SH-SY5Y (cell line): ENCODE data around the gene WRAP53.

Experiments used
- GATA2 ChIP-seq: IDR thresholded peaks from 2 replicates; pipeline ENCODE4 v1.6.1; 2011; ENCODE audit warnings: mild to moderate bottlenecking, low read depth, low read length
- GATA3 ChIP-seq: IDR thresholded peaks from 2 replicates; pipeline ENCODE4 v1.6.1; 2011; ENCODE audit warnings: low read depth, mild to moderate bottlenecking, low read length, moderate library complexity

Gene WRAP53

DNA sequence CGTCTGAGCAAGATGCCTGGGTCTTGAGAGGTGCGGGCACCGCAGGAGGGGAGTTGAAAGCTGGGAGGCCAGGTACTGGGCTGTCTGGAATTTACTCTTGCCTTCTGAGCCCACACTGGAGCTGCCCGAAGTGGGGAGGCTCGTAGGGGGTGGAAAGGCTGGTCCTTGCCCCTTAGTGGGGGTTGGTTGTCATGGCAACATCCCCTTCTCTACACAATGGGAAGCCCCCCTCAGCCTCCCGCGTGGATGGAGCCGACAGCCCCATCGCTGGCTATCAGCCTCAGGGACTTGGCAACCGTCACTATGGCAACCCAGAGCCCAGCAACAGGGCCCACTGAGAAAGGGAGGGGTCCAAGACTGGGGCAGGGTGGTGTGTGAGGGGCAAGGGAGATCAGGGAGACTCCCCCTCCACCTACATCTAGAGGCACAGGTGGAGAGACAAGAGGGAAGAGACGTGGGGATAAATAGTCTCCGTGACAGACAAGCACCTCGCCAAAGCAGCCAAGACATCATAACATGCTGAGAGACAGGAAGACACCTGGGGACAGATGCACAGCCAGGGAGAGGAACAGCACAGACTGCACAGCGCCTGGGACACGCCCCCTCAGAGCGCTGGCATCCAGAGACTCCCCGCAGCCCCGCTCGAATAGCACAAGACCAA, 24.0 kb downstream of the WRAP53 start:
- no peak for TF ChIP-seq GATA2
- TF ChIP-seq GATA3: no peak

DNA sequence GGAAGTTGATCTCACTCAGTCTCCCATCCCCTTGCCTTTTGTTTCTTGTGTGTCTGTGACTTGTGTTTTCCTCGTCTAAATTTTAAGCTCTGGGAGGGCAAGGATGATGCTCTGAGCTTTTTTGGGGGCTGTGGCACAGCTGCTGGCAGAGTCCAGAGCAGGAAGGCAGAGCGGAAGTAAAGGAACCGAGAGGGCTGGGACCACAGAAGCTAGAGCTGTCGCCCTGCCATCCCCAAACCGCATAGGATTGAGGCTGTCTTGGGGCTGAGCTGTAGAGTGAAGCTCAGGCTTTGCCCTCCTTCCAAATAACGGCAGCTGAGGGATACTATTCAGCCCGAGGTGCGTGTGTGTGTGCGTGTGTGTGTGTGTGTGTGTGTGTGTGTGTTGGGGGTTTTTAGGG, 25.5 kb downstream of the WRAP53 start:
- TF ChIP-seq GATA3 (no peak), GATA2 (no peak)

DNA sequence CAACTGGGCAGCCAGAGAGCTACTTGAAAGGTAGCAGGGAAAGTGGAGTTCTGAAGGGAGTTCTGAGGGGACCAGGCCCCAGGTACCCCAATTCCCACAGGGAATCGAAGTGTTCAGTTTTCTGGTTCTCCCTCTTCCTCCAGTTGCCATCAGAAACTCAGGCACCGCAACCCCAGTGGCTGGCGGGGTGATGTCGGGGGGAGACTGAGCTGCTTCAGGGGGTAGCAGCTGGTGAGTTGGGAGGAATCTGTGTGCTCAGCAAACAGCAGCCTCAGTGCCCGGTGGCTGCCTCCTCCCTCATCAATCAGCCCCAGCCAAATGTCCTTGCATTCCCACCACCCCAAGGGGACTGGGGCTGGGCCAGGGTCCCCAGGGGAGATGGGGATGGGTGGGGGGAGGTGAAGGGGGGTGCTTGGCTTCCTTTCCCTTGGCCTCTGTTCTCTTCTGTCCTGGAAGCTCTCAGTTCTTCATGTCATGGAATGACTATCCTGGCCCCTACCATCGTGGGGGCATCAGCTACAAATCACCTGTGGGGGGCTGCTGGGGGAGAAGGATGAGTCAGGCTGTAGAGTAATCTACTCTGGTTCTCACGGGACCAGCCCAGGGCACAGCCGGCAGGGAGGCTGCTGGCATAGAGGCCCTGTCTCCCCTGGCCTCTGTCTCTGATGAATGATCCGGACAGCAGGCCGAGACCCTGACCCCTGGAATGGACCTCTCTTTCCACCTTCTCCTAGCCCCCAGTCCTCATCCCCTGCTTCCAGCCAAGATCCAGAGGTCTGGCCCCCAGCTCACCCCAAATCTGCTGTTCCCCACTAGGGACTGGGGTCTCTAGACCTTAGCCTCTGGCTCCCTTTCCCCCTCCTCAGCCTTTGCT, 26.7 kb downstream of the WRAP53 start:
- TF ChIP-seq GATA2 (no peak), GATA3 (no peak)

- TF ChIP-seq GATA3: no peak
- TF ChIP-seq GATA2: no peak
Measured at GRCh38 chr17:7715936-7716886, 27.9 kb downstream of the WRAP53 start.

DNA sequence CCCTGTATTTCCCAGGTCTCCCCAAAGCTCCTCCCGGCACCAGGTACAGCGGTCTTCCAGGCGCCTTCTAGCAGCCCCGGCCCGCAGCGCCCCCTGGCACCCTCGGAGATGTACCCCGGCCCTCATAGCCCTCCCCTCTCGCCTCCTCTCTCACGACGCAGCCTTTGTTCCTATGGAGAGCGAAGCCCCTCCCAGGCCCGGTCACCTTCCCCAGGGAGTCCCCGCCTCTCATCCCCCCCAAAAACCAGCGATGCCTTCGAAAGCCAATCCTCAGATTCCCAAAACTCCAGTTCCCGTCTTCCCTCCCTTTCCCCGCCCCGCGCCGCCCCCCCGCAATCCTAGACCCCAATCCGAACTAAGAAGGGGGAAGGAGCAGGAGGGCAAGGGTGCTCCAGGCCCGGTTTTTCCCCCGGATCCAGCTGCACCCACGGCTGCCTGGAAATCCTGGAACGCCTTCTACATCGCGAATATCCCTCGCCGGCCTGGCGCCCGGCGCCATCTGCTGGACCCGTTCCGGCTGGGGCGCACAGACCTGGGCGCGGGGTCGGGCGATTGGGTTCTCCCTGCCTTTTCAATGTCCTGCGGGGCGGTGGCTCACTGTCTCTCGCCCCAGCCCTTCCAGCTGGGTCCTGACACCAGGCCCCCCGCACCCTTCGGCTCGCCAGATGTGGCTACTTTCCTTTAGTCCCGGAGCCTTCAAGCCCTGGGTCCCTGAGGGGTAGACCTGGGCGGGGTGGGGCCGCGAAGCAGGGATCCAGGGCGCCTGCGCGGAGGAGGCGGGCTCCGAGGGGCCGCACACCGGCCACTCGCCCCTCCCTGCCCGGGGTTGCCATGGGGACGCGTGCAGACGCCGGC, 28.9 kb downstream of the WRAP53 start, which contains the start of gene DNAH2:
Gene DNAH2, plus strand, starts transcription at position 844 of the 855 bp plus-strand sequence. CDS start 1,991 bp downstream, outside the sequence.
- TF ChIP-seq GATA3: no peak
- TF ChIP-seq GATA2: no peak

GRCh38 chr17:7717756-7718350, 29.6 kb downstream of the WRAP53 start:
- no peak for TF ChIP-seq GATA2
- no peak for TF ChIP-seq GATA3

GRCh38 chr17:7719661-7720060, 31.4 kb downstream of the WRAP53 start:
- no peak for TF ChIP-seq GATA3
- TF ChIP-seq GATA2: no peak

DNA sequence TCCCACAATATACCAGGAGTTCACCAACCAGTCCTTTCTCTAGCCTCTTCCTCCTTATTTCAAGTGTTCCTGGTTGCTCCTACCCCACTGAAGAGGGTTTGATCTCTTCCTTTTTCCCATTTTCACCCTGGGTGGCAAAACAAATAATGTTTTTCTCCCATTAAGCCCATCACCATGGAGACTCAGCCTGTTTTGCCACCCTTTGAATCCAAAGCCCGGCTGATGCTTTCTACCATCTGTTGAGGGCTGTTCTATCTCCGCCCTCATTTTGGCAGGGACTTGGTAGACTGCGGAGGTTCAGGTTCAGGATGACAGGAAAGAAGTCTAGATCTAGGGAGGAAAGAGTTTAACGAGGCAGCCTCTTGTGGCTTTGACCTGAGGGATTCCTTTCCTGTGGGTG, 31.8 kb downstream of the WRAP53 start:
- TF ChIP-seq GATA3: no peak
- TF ChIP-seq GATA2: no peak

DNA sequence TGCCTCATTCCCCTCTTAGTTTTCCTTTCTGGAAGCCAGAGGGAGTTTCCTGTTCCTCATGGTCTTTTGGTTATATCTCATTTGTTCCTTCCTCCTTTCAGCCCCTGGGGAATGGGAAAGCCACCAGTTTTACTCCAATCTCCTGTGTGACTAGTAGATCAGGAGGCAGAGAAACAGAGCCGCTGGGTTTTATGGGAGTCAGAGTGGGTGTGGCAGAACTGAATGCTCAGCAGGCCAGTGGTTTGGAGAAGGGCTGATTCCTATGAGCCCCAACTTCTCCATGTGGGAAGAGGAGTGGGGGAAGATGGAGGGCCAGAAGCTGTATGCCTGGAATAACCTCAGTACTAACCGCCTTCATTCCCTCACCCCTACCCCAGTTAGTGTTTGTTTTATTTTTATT, 33.3 kb downstream of the WRAP53 start:
- TF ChIP-seq GATA2 (no peak), GATA3 (no peak)

DNA sequence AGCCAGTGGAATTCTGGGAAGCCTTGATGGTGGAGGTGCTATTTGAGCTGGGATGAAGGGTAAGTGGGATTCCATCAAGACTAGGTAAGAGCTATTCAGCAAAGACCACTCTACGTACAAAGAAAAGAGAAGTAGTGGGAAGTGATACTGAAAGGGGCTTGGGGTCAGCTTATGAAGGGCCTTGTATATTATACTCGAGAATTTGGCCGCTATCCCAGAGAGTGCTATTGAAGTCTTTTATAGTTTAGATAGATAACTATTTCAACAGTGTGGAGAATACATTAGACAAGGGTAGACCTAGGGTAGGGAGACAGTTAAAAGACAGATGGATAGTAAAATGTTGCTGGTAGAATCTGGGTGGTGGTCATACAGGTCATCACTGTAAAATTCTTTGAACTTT, 39.6 kb downstream of the WRAP53 start:
- TF ChIP-seq GATA2 (no peak), GATA3 (no peak)

DNA sequence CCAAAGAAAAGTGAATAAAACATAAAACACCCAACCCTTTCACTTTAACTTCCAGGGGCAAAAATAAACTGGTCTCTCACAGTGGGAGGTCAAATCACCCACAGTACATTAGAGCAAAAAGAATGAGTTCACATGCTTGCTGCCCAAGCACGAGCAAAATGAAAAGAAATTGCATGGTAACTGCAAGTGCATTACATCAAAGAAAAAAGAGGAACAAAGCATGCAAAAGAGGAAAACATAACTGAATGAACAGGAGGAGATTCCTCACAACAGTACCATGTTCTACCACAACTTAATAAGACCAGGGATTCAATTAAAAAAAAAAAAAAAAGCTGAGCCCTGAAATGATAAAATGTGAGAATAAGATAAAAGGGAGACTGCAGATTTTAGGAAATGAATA, 41.5 kb downstream of the WRAP53 start:
- TF ChIP-seq GATA2: no peak
- TF ChIP-seq GATA3: no peak

DNA sequence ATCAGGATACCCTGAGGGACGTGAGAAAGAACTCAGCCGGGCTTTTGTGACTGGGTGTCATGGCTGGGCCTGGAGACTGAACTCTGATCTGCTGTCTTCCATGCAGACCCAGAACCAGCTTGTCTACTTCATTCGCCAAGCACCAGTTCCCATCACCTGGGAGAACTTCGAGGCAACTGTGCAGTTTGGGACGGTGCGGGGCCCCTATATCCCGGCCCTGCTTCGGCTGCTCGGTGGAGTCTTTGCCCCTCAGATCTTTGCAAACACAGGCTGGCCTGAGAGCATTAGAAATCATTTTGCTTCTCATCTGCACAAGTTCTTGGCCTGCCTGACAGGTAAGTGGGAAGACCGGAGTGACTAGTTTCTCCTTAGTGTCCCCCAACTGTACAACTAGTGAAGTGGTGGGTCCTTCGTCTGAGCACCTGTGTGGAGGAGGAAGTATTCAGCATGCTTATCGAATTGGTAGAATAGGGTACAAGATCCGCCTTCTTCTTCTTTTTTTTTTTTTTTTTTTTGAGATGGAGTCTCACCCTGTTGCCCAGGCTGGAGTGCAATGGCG, 44.8 kb downstream of the WRAP53 start:
- TF ChIP-seq GATA3: no peak
- no peak for TF ChIP-seq GATA2
